Measurements from ENCODE around the gene SMC5. TPM values are rescaled to one million over a fixed set of nuclear protein-coding genes. Genes with fewer than 3 reads are reported as not detected.
"Not testable (repeated sequence)": the region's sequence is repeated elsewhere in the genome, so short reads cannot be mapped to it uniquely, and the experiment has no call there.

Gene SMC5
- total RNA-seq, 2 experiments from 2014 or later, result 42.3 to 44.9 TPM

GRCh38 chr9:70389188-70389587 is 130.4 kb downstream of the SMC5 start:
- Mint-ChIP-seq H3K9me3 (no peaks in the 10 kb centered on the region), H3K36me3 (peaks cover 14% of the 10 kb centered on the region), H3K4me1 (peaks cover 36% of the 10 kb centered on the region), H3K27me3 (no peaks in the 10 kb centered on the region), H3K27ac (peak overlapping the region; percentile 11), H3K4me3 (no peak overlapping the region)
- DNase-seq (no peak), ATAC-seq (ENCODE audit: low read depth) (no peak)
- POLR2A ChIA-PET, result interaction anchor here (0.5 kb wide), 1 partner anchor 9 kb away, joined by 3 read pairs; no protein-coding TSS in a partner anchor

DNA sequence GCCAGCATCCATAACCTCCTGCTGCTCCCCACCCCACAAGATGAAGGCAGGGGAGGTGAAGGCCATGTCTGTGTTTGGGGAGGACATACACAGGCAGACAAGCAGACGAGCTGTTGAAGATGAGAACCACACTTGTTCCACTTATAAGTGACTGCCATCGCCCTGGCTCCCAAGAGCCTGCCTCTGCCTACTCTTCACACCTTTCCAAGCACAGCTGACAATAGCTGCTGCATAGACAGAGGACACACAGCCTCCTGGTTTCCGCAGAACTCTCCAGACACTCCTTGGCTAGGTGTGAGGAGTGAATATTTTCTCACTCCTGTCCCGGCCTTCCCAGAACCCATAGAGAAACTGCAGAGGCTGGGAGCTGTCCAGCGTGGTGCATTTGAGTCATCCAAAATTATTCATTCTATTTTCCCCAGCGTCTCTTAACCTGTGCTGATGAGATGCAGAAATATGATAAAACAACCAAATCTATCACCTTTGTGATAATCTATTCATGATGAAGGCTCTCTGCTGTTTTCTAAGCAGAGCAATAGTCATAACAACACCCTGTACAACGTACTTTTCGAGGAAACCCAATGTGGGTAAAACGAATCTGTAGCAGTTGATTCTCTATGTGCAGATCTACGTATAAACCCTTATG is 131.0 kb downstream of the SMC5 start:
- peaks cover 38% of the 10 kb centered on the region for H3K4me1 Mint-ChIP-seq
- peaks cover 14% of the 10 kb centered on the region for H3K36me3 Mint-ChIP-seq
- peak overlapping the region; percentile 11 for H3K27ac Mint-ChIP-seq
- POLR2A ChIA-PET, result interaction anchor here (0.5 kb wide), 1 partner anchor 8 kb away, joined by 3 read pairs; no protein-coding TSS in a partner anchor
- H3K27me3 Mint-ChIP-seq, result no peaks in the 10 kb centered on the region
- DNase-seq, result no peak
- no peak overlapping the region for H3K4me3 Mint-ChIP-seq
- no peaks in the 10 kb centered on the region for H3K9me3 Mint-ChIP-seq
- no peak for ATAC-seq (ENCODE audit: low read depth)

- POLR2A ChIA-PET, result interaction anchor here (0.6 to 1.6 kb wide), 3 partner anchors 17 to 180 kb away, joined by 3 to 8 read pairs (median 3); no protein-coding TSS in a partner anchor
- no peak overlapping the region for H3K27ac Mint-ChIP-seq
These were observed 132.2 kb downstream of the SMC5 start for GRCh38 chr9:70390933-70391341.

DNA sequence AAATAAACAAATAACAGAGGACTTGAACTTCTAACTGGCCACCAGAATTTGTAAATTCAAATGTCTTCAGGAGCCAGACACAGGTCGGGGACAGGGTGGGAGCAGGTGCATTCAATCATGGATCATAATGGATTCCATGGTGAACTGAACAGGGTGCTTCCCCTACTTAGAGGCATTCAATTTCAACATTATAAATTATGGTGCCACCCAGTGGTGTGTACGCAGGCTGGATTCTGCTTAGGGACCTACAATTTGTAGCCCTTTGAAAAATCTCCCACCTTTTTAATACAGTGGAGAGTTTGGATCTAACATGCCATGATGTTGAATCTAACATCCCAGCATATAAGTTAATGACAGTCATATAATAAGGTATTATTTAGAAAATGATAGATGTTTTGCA is 133.4 kb downstream of the SMC5 start:
- DNase-seq (no peak), ATAC-seq (ENCODE audit: low read depth) (peak; percentile 64)
- H3K4me1 Mint-ChIP-seq, result peaks cover 43% of the 10 kb centered on the region
- no peaks in the 10 kb centered on the region for H3K9me3 Mint-ChIP-seq
- no peak overlapping the region for H3K27ac Mint-ChIP-seq
- POLR2A ChIA-PET, result no interaction called here
- no peak overlapping the region for H3K4me3 Mint-ChIP-seq
- H3K36me3 Mint-ChIP-seq, result peaks cover 5% of the 10 kb centered on the region
- no peaks in the 10 kb centered on the region for H3K27me3 Mint-ChIP-seq

More at GRCh38 chr9:70390933-70391341, 132.2 kb downstream of the SMC5 start:
- no peaks in the 10 kb centered on the region for H3K27me3 Mint-ChIP-seq
- no peak for ATAC-seq (ENCODE audit: low read depth)
- peaks cover 14% of the 10 kb centered on the region for H3K36me3 Mint-ChIP-seq
- H3K9me3 Mint-ChIP-seq, result no peaks in the 10 kb centered on the region
- no peak overlapping the region for H3K4me3 Mint-ChIP-seq
- H3K4me1 Mint-ChIP-seq, result peaks cover 38% of the 10 kb centered on the region
- no peak for DNase-seq

- Mint-ChIP-seq H3K27me3 (no peaks in the 10 kb centered on the region), H3K36me3 (peaks cover 3% of the 10 kb centered on the region), H3K4me1 (peaks cover 43% of the 10 kb centered on the region), H3K9me3 (no peaks in the 10 kb centered on the region), H3K4me3 (no peak overlapping the region), H3K27ac (no peak overlapping the region)
- ATAC-seq (ENCODE audit: low read depth) (no peak), DNase-seq (no peak)
- POLR2A ChIA-PET, result no interaction called here
These were observed 134.1 kb downstream of the SMC5 start for GRCh38 chr9:70392850-70393249.

- H3K36me3 Mint-ChIP-seq, result no peaks in the 10 kb centered on the region
- peaks cover 52% of the 10 kb centered on the region for H3K4me1 Mint-ChIP-seq
- no peaks in the 10 kb centered on the region for H3K9me3 Mint-ChIP-seq
- DNase-seq (no peak), ATAC-seq (ENCODE audit: low read depth) (no peak)
- no peaks in the 10 kb centered on the region for H3K27me3 Mint-ChIP-seq
- POLR2A ChIA-PET, result no interaction called here
- H3K27ac Mint-ChIP-seq, result no peak overlapping the region
- H3K4me3 Mint-ChIP-seq, result no peak overlapping the region
These were observed 136.9 kb downstream of the SMC5 start for GRCh38 chr9:70395652-70396051.

- DNase-seq (no peak), ATAC-seq (ENCODE audit: low read depth) (peak; percentile 96)
- POLR2A ChIA-PET, result interaction anchor here (0.7 kb wide), 2 partner anchors 9 to 17 kb away, joined by 3 read pairs; no protein-coding TSS in a partner anchor
- Mint-ChIP-seq H3K27ac (peak overlapping the region; percentile 84), H3K9me3 (no peaks in the 10 kb centered on the region), H3K36me3 (no peaks in the 10 kb centered on the region), H3K27me3 (no peaks in the 10 kb centered on the region), H3K4me1 (peaks cover 37% of the 10 kb centered on the region), H3K4me3 (peak overlapping the region; percentile 75)
These were observed 139.4 kb downstream of the SMC5 start for GRCh38 chr9:70398145-70398556.

GRCh38 chr9:70399141-70399540 is 140.4 kb downstream of the SMC5 start:
- peak overlapping the region; percentile 70 for H3K27ac Mint-ChIP-seq
- no peak for DNase-seq
- H3K4me3 Mint-ChIP-seq, result no peak overlapping the region
- peaks cover 41% of the 10 kb centered on the region for H3K4me1 Mint-ChIP-seq
- POLR2A ChIA-PET, result interaction anchor here (1.7 to 2.3 kb wide), 2 partner anchors 13 to 20 kb away, joined by 7 to 13 read pairs; no protein-coding TSS in a partner anchor
- H3K27me3 Mint-ChIP-seq, result no peaks in the 10 kb centered on the region
- no peaks in the 10 kb centered on the region for H3K36me3 Mint-ChIP-seq
- H3K9me3 Mint-ChIP-seq, result no peaks in the 10 kb centered on the region
- no peak for ATAC-seq (ENCODE audit: low read depth)

GRCh38 chr9:70400107-70400892 is 141.5 kb downstream of the SMC5 start:
- no peak overlapping the region for H3K4me3 Mint-ChIP-seq
- POLR2A ChIA-PET, result interaction anchor here (1.7 to 2.3 kb wide), 2 partner anchors 12 to 19 kb away, joined by 7 to 13 read pairs; no protein-coding TSS in a partner anchor
- H3K27ac Mint-ChIP-seq, result peak overlapping the region; percentile 52
- no peak for DNase-seq
- H3K4me1 Mint-ChIP-seq, result peaks cover 45% of the 10 kb centered on the region
- ATAC-seq (ENCODE audit: low read depth), result no peak
- no peaks in the 10 kb centered on the region for H3K9me3 Mint-ChIP-seq
- H3K36me3 Mint-ChIP-seq, result no peaks in the 10 kb centered on the region
- no peaks in the 10 kb centered on the region for H3K27me3 Mint-ChIP-seq

- H3K4me1 Mint-ChIP-seq, result peaks cover 51% of the 10 kb centered on the region
- DNase-seq; H3K4me3 Mint-ChIP-seq; H3K27me3 Mint-ChIP-seq; H3K9me3 Mint-ChIP-seq; H3K27ac Mint-ChIP-seq; ATAC-seq (ENCODE audit: low read depth); H3K36me3 Mint-ChIP-seq: not testable (repeated sequence)
- POLR2A ChIA-PET, result interaction anchor here (0.7 to 1.1 kb wide), 2 partner anchors 9 to 34 kb away, joined by 3 to 5 read pairs; no protein-coding TSS in a partner anchor
These were observed 142.5 kb downstream of the SMC5 start for GRCh38 chr9:70401241-70401640.

GRCh38 chr9:70402213-70402612 is 143.4 kb downstream of the SMC5 start:
- ATAC-seq (ENCODE audit: low read depth) (no peak), DNase-seq (no peak)
- POLR2A ChIA-PET, result interaction anchor here (1.1 kb wide), 1 partner anchor 8 kb away, joined by 3 read pairs; no protein-coding TSS in a partner anchor
- H3K36me3 Mint-ChIP-seq, result no peaks in the 10 kb centered on the region
- H3K4me3 Mint-ChIP-seq, result no peak overlapping the region
- H3K27ac Mint-ChIP-seq, result no peak overlapping the region
- no peaks in the 10 kb centered on the region for H3K27me3 Mint-ChIP-seq
- peaks cover 54% of the 10 kb centered on the region for H3K4me1 Mint-ChIP-seq
- no peaks in the 10 kb centered on the region for H3K9me3 Mint-ChIP-seq

GRCh38 chr9:70403166-70403565 is 144.4 kb downstream of the SMC5 start:
- H3K4me3 Mint-ChIP-seq, result no peak overlapping the region
- no peaks in the 10 kb centered on the region for H3K9me3 Mint-ChIP-seq
- ATAC-seq (ENCODE audit: low read depth) (no peak), DNase-seq (no peak)
- H3K4me1 Mint-ChIP-seq, result peaks cover 54% of the 10 kb centered on the region
- H3K36me3 Mint-ChIP-seq, result no peaks in the 10 kb centered on the region
- no peaks in the 10 kb centered on the region for H3K27me3 Mint-ChIP-seq
- POLR2A ChIA-PET, result interaction anchor here (1.7 to 6.6 kb wide), 2 partner anchors 9 to 17 kb away, joined by 6 to 39 read pairs; no protein-coding TSS in a partner anchor
- no peak overlapping the region for H3K27ac Mint-ChIP-seq

GRCh38 chr9:70403618-70404025 is 144.8 kb downstream of the SMC5 start:
- H3K4me1 Mint-ChIP-seq, result peaks cover 56% of the 10 kb centered on the region

More at GRCh38 chr9:70403618-70404025, 144.8 kb downstream of the SMC5 start:
- Mint-ChIP-seq H3K27me3 (no peaks in the 10 kb centered on the region), H3K36me3 (no peaks in the 10 kb centered on the region), H3K27ac (no peak overlapping the region), H3K4me3 (no peak overlapping the region), H3K9me3 (no peaks in the 10 kb centered on the region)
- POLR2A ChIA-PET, result interaction anchor here (1.7 to 6.6 kb wide), 2 partner anchors 9 to 16 kb away, joined by 6 to 39 read pairs; no protein-coding TSS in a partner anchor
- DNase-seq (no peak), ATAC-seq (ENCODE audit: low read depth) (no peak)

All from activated naive CD8-positive, alpha-beta T cell treated with anti-CD3 and anti-CD28 coated beads, Interleukin-2, amount 10 ng/mL, durations not matched to agents 7 days and 5 days (primary cell).